ENCODE measurements around the gene ZSCAN18.

DNA sequence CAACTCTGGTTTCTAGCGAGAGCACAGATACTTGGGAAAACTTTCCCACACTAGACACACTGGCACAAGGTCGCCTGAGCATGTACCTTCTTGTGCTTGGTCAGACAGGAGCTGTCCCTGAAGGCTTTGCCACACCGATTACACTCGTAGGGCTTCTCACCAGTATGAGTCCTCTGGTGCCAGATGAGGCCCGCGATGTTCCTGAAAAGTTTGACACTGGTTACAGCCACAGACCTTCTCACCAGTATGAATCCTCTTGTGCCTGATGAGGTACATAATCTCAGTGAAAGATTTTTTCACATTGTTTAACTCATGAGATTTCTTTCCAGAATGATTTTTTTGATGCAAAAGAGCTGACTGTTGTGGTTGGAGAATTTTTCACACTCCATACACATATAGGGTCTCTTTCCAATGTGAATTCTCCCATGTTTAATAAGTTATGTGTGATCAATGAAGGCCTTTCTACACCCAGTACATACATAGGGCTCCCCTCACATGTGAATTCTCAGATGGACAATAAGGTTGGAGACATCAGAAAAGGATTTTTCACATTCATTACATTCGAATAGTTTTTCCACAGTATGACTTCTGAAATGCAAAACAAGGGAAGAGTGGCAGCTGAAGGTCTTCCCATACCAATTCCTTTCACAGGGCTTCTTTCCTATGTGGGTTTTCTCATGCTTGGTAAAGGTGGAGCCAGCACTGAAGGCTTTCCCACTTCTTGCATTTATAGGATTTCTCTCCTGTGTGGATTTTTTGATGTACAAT is 9.9 kb upstream of the ZSCAN18 start:
- TF ChIP-seq POLR2A (IDR thresholded peaks at IDR 0.05) = no peak
- TF ChIP-seq, protein P1, sequence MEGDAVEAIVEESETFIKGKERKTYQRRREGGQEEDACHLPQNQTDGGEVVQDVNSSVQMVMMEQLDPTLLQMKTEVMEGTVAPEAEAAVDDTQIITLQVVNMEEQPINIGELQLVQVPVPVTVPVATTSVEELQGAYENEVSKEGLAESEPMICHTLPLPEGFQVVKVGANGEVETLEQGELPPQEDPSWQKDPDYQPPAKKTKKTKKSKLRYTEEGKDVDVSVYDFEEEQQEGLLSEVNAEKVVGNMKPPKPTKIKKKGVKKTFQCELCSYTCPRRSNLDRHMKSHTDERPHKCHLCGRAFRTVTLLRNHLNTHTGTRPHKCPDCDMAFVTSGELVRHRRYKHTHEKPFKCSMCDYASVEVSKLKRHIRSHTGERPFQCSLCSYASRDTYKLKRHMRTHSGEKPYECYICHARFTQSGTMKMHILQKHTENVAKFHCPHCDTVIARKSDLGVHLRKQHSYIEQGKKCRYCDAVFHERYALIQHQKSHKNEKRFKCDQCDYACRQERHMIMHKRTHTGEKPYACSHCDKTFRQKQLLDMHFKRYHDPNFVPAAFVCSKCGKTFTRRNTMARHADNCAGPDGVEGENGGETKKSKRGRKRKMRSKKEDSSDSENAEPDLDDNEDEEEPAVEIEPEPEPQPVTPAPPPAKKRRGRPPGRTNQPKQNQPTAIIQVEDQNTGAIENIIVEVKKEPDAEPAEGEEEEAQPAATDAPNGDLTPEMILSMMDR (IDR thresholded peaks at IDR 0.05) = no peak

Measured in Peyer's patch (tissue), 4 donors.